GM12872 (cell line): Measurements from ENCODE around the gene CASP6.

Source experiments
- TF ChIP-seq, protein P1 (sequence below): IDR thresholded peaks from 3 replicates; pipeline ENCODE4 v1.5.1; 2011; ENCODE audit warnings: low read depth, mild to moderate bottlenecking, low read length, moderate library complexity; ENCODE audit not compliant: insufficient read depth

Gene CASP6

DNA sequence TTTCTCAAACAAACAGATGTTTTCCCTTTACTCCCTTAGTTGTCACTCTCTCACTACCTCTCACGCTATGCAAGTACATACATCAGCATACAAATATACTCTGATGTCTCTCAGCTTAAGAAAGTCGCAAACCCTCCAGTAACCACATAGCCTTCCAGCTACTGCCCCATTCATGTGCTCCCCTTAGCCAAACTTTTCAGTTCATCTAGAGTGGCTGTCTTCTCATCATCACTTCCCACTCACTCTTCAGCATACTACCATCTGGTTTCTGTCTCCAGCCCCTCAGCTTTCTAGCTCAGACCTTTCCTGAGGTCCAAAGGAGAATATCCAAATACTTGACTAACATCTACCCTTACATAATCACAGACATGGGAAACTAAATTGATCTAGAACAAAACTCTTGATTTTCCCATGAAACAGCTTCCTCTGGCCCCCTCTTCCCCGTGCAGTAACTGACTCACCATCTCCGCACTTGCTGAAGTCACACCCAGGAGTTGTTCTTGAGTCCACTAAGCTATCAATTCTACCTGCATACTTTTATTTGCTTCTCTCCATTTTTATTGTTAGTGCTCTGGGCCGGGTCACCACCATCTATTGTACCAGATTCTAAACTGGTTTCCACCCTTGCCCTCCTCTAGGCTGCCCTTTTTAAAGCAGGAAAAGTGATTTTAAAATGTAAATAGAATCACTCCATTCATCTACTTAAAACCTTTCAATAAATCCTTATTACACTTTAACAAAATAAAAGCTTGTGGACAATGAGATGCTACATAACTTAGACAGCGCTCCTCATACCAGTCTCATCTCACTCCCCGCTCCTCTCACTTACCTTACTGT, 57.2 kb downstream of the CASP6 start:
- TF ChIP-seq, protein P1, sequence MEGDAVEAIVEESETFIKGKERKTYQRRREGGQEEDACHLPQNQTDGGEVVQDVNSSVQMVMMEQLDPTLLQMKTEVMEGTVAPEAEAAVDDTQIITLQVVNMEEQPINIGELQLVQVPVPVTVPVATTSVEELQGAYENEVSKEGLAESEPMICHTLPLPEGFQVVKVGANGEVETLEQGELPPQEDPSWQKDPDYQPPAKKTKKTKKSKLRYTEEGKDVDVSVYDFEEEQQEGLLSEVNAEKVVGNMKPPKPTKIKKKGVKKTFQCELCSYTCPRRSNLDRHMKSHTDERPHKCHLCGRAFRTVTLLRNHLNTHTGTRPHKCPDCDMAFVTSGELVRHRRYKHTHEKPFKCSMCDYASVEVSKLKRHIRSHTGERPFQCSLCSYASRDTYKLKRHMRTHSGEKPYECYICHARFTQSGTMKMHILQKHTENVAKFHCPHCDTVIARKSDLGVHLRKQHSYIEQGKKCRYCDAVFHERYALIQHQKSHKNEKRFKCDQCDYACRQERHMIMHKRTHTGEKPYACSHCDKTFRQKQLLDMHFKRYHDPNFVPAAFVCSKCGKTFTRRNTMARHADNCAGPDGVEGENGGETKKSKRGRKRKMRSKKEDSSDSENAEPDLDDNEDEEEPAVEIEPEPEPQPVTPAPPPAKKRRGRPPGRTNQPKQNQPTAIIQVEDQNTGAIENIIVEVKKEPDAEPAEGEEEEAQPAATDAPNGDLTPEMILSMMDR, result no peak

DNA sequence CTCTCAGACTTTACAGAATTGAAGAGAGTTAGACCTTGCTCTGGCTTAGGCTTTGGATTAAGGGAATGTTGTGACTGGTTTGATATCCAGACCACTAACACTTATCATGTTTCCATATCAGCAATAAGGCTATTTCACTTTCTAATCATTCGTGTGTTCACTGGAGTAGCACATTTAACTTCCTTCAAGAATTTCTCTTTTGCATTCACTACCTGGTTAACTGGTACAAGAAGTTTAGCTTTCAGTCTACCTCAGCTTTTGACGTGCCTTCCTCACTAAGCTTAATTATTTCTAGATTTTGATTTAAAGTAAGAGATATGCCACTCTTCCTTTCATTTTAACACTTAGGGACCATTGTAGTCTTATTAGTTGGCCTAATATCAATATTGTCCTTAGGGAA, 62.6 kb downstream of the CASP6 start:
- TF ChIP-seq, protein P1, result no peak
